ENCODE measurements around the gene TTC9B. TPM values are rescaled to one million over a fixed set of nuclear protein-coding genes. Genes with fewer than 3 reads are reported as not detected.

TTC9B gene
- total and polyA plus RNA-seq, 2 donors from 2014 or later: not detected

DNA sequence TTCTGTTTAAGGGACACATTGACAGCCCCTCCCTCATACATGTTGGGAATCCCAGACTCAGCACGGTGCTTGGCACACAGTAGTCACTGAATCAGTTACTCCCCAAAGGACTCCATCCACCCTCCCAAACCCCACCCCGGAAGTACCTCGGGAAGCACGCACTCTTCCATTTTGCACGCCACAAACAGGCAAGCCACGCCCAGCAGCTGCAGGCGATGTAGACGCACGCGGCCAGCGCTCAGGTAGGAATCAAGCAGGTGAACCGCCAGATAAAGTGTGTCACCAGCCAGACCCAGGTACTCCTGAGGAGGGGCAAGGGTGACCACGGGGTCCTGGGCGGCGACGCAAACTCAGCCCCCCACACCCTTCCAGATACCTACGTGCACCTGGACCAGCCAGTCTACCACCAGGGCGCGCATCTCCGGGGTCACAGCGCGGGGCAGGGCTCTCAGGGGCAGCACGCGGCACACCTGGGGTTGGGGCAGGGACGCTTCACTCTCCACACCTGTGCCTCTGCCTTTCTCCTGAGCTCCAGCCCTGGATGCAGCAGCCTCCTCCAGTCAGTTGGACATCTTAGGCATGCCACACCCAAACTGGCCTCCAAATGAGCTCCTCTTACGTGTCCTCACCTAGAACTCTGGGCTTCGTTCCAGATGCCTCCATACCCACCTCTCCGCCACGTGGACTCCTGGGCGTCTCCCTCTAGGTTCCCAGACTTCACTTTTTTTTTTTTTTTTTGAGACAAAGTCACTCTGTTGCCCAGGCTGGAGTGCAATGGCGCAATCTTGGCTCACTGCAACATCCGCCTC is 6.4 kb upstream of the TTC9B start:
- intact Hi-C loops (cut with DNase I): loop anchor here (5.0 kb wide), 1 partner anchor 82 kb away; no protein-coding TSS in a partner anchor
- no peaks in the 10 kb centered on the region for H3K4me1 ChIP-seq (ENCODE audit: control insufficient read depth in 2 of 3, insufficient read depth in 2 of 3, low read depth in 1 of 3, low read length in 3 of 3)
- H3K4me3 ChIP-seq (ENCODE audit: low read length in 3 of 3): no peak overlapping the region
- no peak for FAIRE-seq
- no peaks in the 10 kb centered on the region for H3K36me3 ChIP-seq (ENCODE audit: control insufficient read depth in 2 of 3, insufficient read depth in 3 of 3, low read length in 3 of 3)
- TF ChIP-seq, protein P1, sequence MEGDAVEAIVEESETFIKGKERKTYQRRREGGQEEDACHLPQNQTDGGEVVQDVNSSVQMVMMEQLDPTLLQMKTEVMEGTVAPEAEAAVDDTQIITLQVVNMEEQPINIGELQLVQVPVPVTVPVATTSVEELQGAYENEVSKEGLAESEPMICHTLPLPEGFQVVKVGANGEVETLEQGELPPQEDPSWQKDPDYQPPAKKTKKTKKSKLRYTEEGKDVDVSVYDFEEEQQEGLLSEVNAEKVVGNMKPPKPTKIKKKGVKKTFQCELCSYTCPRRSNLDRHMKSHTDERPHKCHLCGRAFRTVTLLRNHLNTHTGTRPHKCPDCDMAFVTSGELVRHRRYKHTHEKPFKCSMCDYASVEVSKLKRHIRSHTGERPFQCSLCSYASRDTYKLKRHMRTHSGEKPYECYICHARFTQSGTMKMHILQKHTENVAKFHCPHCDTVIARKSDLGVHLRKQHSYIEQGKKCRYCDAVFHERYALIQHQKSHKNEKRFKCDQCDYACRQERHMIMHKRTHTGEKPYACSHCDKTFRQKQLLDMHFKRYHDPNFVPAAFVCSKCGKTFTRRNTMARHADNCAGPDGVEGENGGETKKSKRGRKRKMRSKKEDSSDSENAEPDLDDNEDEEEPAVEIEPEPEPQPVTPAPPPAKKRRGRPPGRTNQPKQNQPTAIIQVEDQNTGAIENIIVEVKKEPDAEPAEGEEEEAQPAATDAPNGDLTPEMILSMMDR (IDR thresholded peaks at IDR 0.05; ENCODE audit: borderline replicate concordance, extremely low read depth, insufficient read depth): no peak
- no peak overlapping the region for H3K27ac ChIP-seq (ENCODE audit: low read depth in 2 of 2, low read length in 2 of 2)
- no peak for DNase-seq
- no peak overlapping the region for H3K9ac ChIP-seq (ENCODE audit: low read length in 3 of 3)
- peaks cover 13% of the 10 kb centered on the region for H3K27me3 ChIP-seq (ENCODE audit: control insufficient read depth, insufficient read depth, low read length)
- no peaks in the 10 kb centered on the region for H3K9me3 ChIP-seq (ENCODE audit: control insufficient read depth in 2 of 3, insufficient read depth in 1 of 3, low read length in 3 of 3)

DNA sequence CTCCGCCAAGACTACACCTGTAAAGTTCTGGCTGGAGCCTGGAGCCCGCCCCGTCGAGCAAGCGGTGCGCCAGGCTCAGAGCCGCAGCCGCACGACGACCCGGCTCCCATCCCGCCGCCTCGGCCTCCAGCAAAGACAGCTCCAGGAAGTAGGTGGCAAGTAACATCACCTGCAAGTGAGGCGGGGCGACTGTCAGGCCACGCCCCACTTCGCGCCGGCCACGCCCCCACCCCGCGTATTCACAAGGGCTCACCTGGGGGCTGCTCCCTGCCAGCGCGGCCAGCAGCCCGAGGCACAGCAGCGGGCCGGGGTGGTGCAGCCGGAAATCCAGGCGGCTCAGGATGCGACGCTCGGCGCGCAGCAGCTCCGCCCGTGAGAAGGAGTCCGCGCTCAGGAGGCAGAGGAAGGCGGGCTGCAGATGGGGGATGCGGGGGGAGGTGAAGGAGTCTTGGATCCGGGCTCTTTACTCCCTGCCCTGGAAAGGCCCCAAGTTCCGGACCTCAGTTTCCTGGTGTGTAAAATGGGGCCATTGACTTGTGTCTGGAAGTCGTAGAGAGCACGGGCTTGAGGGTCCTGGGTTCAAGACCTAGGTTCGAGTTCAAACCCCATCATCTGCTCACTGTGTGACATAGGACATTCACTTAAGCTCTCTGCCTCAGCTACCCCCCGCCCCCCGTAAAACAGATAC is 5.1 kb upstream of the TTC9B start:
- Histone ChIP-seq H3K9ac (ENCODE audit: low read length in 3 of 3) (no peak overlapping the region), H3K4me3 (ENCODE audit: low read length in 3 of 3) (no peak overlapping the region), H3K27ac (ENCODE audit: low read depth in 2 of 2, low read length in 2 of 2) (no peak overlapping the region), H3K4me1 (ENCODE audit: control insufficient read depth in 2 of 3, insufficient read depth in 2 of 3, low read depth in 1 of 3, low read length in 3 of 3) (no peaks in the 10 kb centered on the region), H3K36me3 (ENCODE audit: control insufficient read depth in 2 of 3, insufficient read depth in 3 of 3, low read length in 3 of 3) (no peaks in the 10 kb centered on the region), H3K9me3 (ENCODE audit: control insufficient read depth in 2 of 3, insufficient read depth in 1 of 3, low read length in 3 of 3) (no peaks in the 10 kb centered on the region), H3K27me3 (ENCODE audit: control insufficient read depth, insufficient read depth, low read length) (peaks cover 16% of the 10 kb centered on the region)
- TF ChIP-seq, protein P1 (IDR thresholded peaks at IDR 0.05; ENCODE audit: borderline replicate concordance, extremely low read depth, insufficient read depth): no peak
- intact Hi-C loops (cut with DNase I): loop anchor here (5.0 kb wide), 1 partner anchor 81 kb away; no protein-coding TSS in a partner anchor
- DNase-seq (peak in 1 of 5 donors; percentile 71), FAIRE-seq (no peak)

DNA sequence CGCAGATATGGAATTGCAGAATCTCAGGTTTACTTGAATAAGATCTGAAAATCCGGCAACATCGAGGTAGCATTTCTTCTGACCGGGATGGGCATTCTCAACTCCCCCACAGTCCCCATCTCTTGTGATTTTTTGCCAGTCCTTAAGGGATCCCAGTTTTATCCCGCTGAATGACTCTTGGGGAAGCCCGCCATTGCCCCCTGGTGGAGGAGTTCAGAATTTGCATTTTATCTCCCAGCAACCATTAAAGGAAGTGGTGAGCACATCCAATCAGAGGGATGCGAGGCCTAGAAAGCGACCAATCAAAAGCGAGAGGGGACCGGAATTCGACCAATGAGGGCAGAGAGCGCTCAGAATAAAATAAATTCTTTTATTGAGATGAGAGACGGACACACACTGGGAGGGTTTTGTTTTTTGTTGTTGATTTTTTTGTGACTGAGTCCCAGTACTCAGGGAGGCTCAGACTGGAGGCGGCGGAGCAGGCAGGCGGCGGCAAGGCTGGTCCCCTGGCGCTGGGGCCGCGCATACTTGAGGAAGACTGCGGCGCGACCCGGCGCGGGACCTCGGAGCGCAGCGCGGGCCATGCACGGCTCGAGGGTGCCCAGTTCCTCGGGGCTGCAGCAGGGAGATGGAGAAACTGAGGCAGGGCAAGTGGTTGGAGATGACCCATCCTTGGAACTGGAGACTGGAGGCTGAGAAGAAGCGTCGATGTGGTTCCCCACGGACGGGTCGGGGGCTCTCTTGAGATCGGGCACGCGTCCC is 3.9 kb upstream of the TTC9B start:
- intact Hi-C loops (cut with DNase I): loop anchor here (5.0 kb wide), 1 partner anchor 80 kb away; no protein-coding TSS in a partner anchor
- Histone ChIP-seq H3K36me3 (ENCODE audit: control insufficient read depth in 2 of 3, insufficient read depth in 3 of 3, low read length in 3 of 3) (no peaks in the 10 kb centered on the region), H3K4me3 (ENCODE audit: low read length in 3 of 3) (no peak overlapping the region), H3K27ac (ENCODE audit: low read depth in 2 of 2, low read length in 2 of 2) (no peak overlapping the region), H3K9me3 (ENCODE audit: control insufficient read depth in 2 of 3, insufficient read depth in 1 of 3, low read length in 3 of 3) (no peaks in the 10 kb centered on the region), H3K27me3 (ENCODE audit: control insufficient read depth, insufficient read depth, low read length) (peaks cover 16% of the 10 kb centered on the region), H3K9ac (ENCODE audit: low read length in 3 of 3) (no peak overlapping the region), H3K4me1 (ENCODE audit: control insufficient read depth in 2 of 3, insufficient read depth in 2 of 3, low read depth in 1 of 3, low read length in 3 of 3) (no peaks in the 10 kb centered on the region)
- TF ChIP-seq, protein P1 (IDR thresholded peaks at IDR 0.05; ENCODE audit: borderline replicate concordance, extremely low read depth, insufficient read depth): peak; percentile 90
- FAIRE-seq (peak; percentile 98), DNase-seq (peak in 4 of 5 donors; percentile 80 to 94 (median 88))
